H1 (cell line): ENCODE results near the gene GID4. TPM values are rescaled to one million over a fixed set of nuclear protein-coding genes. Genes with fewer than 3 reads are reported as not detected.

Source experiments
- CTCF ChIA-PET: fragments of 300-600 bp; sonication (Branson Sonifier 250); formaldehyde crosslinking; loops from one replicate; lab custom pipeline; 2021; ENCODE audit not compliant: partially characterized antibody; lab: Charles Lee
- POLR2A ChIA-PET: fragments of 300-600 bp; sonication (Branson Sonifier 250); formaldehyde crosslinking; loops from one replicate; lab custom pipeline; 2021; ENCODE audit warnings: inconsistent platforms; ENCODE audit not compliant: partially characterized antibody; lab: Charles Lee
- DNase-seq, 2 experiments: peaks; one replicate each; pipeline versions ENCODE4 v3.0.0 to v3.0.0-alpha.2; 2010 to 2022; ENCODE audit warnings: low spot score in 2 of 2, low read depth in 1 of 2, mixed read lengths in 1 of 2
- FAIRE-seq: peaks from 2 replicates; lab custom pipeline; 2011; peaks lifted over from hg19 to GRCh38; lab: Jason Lieb, UNC
- H2AFZ ChIP-seq: 2 replicates; pipeline ENCODE4 v1.8.1; 2012; ENCODE audit warnings: low read length, inconsistent platforms
- H2AK5ac ChIP-seq: 2 replicates; pipeline ENCODE4 v1.6.1; 2013; ENCODE audit warnings: low read depth, low read length
- H2BK120ac ChIP-seq: replicated peaks from 2 replicates; pipeline ENCODE3; 2013; ENCODE audit warnings: low read depth, low read length, inconsistent platforms
- H2BK12ac ChIP-seq: 2 replicates; pipeline ENCODE4 v1.6.1; 2013; ENCODE audit warnings: low read depth, low read length
- H2BK15ac ChIP-seq: 2 replicates; pipeline ENCODE4 v1.6.1; 2013; ENCODE audit warnings: low read length
- H2BK20ac ChIP-seq: 2 replicates; pipeline ENCODE4 v1.6.1; 2013; ENCODE audit warnings: low read length
- H2BK5ac ChIP-seq: 2 replicates; pipeline ENCODE4 v1.6.1; 2013; ENCODE audit warnings: low read depth, low read length
- H3K14ac ChIP-seq: 2 replicates; pipeline ENCODE4 v1.6.1; 2013; ENCODE audit warnings: inconsistent platforms; ENCODE audit not compliant: insufficient read length
- H3K18ac ChIP-seq: 2 replicates; pipeline ENCODE4 v1.6.1; 2013; ENCODE audit warnings: low read length; ENCODE audit errors: extremely low read depth
- H3K23ac ChIP-seq: 2 replicates; pipeline ENCODE4 v1.6.1; 2013; ENCODE audit warnings: inconsistent platforms; ENCODE audit not compliant: insufficient read length
- H3K23me2 ChIP-seq: 2 replicates; pipeline ENCODE4 v1.6.1; 2013; ENCODE audit warnings: low read depth, low read length
- H3K27ac ChIP-seq: 2 replicates; pipeline ENCODE4 v1.6.1; 2011; ENCODE audit warnings: low read depth, low read length, inconsistent platforms
- H3K27me3 ChIP-seq, 4 experiments: replicated peaks in 1 of 4; 1 replicate in 1 of 4; 2 replicates in 3 of 4; pipeline versions ENCODE4 v1.6.1 to v1.8.1; 2011 to 2013; ENCODE audit warnings: low read length in 3 of 4, mild to moderate bottlenecking in 3 of 4, inconsistent platforms in 2 of 4, mixed read lengths in 2 of 4, moderate library complexity in 1 of 4; ENCODE audit not compliant: control insufficient read depth in 3 of 4, insufficient read depth in 3 of 4; ENCODE audit errors: extremely low read depth in 1 of 4
- H3K36me3 ChIP-seq, 4 experiments: 2 replicates each; pipeline versions ENCODE4 v1.6.1 to v1.8.1; 2011 to 2013; ENCODE audit warnings: mild to moderate bottlenecking in 4 of 4, low read length in 3 of 4, moderate library complexity in 2 of 4, control low read depth in 1 of 4, inconsistent platforms in 1 of 4; ENCODE audit not compliant: insufficient read depth in 4 of 4, control insufficient read depth in 2 of 4
- H3K4ac ChIP-seq: replicated peaks from 2 replicates; pipeline ENCODE3; 2013; ENCODE audit warnings: low read length, low read depth, mixed read lengths, inconsistent platforms; ENCODE audit not compliant: insufficient read length
- H3K4me1 ChIP-seq, 4 experiments: replicated peaks in 1 of 4; 1 replicate in 1 of 4; 2 replicates in 3 of 4; pipeline versions ENCODE4 v1.6.1 to v1.8.1; 2011 to 2013; ENCODE audit warnings: low read length in 3 of 4, inconsistent platforms in 2 of 4, mixed read lengths in 1 of 4; ENCODE audit not compliant: insufficient read depth in 4 of 4, control insufficient read depth in 3 of 4
- H3K4me2 ChIP-seq, 2 experiments: 2 replicates each; pipeline versions ENCODE4 v1.6.1 to v1.8.1; 2011 to 2013; ENCODE audit warnings: low read depth in 2 of 2, low read length in 2 of 2, control low read depth in 1 of 2, inconsistent platforms in 1 of 2, mild to moderate bottlenecking in 1 of 2; ENCODE audit not compliant: insufficient read depth in 1 of 2
- H3K4me3 ChIP-seq, 4 experiments: fragments of 200-600, 300-600 bp in 1 of 4; sonication (generic), shearing (Covaris generic), sonication (Bioruptor Twin) in 1 of 4; 2 replicates each; pipeline versions ENCODE4 v1.5.1 to v1.8.1; 2011 to 2016; ENCODE audit warnings: low read length in 4 of 4, low read depth in 3 of 4, control low read depth in 2 of 4, inconsistent platforms in 2 of 4, mild to moderate bottlenecking in 2 of 4, mixed read lengths in 1 of 4, moderate library complexity in 1 of 4; ENCODE audit not compliant: insufficient read depth in 2 of 4; ENCODE audit errors: extremely low read depth in 1 of 4
- H3K56ac ChIP-seq: replicated peaks from 2 replicates; pipeline ENCODE3; 2013; ENCODE audit warnings: low read depth, mild to moderate bottlenecking, mixed read lengths, low read length, inconsistent platforms; ENCODE audit not compliant: insufficient read length
- H3K79me1 ChIP-seq: 2 replicates; pipeline ENCODE4 v1.6.1; 2013; ENCODE audit warnings: low read depth, low read length, control low read depth
- H3K79me2 ChIP-seq, 2 experiments: 2 replicates each; pipeline versions ENCODE4 v1.6.1 to v1.8.1; 2012 to 2013; ENCODE audit warnings: low read length in 2 of 2, mild to moderate bottlenecking in 2 of 2, inconsistent platforms in 1 of 2; ENCODE audit not compliant: insufficient read depth in 2 of 2, control insufficient read depth in 1 of 2
- H3K9ac ChIP-seq, 4 experiments: replicated peaks in 1 of 4; 1 replicate in 1 of 4; 2 replicates in 3 of 4; pipeline versions ENCODE4 v1.6.1 to v1.8.1; 2011 to 2013; ENCODE audit warnings: low read depth in 3 of 4, low read length in 3 of 4, control low read depth in 2 of 4, mild to moderate bottlenecking in 2 of 4, moderate library complexity in 2 of 4, inconsistent platforms in 1 of 4; ENCODE audit errors: extremely low read depth in 1 of 4
- H3K9me3 ChIP-seq, 2 experiments: 2 replicates each; pipeline versions ENCODE4 v1.6.1 to v1.8.1; 2012 to 2013; ENCODE audit warnings: mild to moderate bottlenecking in 2 of 2, moderate library complexity in 2 of 2, control low read depth in 1 of 2, inconsistent platforms in 1 of 2, low read depth in 1 of 2, low read length in 1 of 2, mixed read lengths in 1 of 2; ENCODE audit not compliant: insufficient read depth in 2 of 2
- H4K20me1 ChIP-seq, 2 experiments: replicated peaks in 1 of 2; 2 replicates each; pipeline versions ENCODE3 to v1.8.1; 2011 to 2013; ENCODE audit warnings: inconsistent platforms in 2 of 2, low read length in 2 of 2, mild to moderate bottlenecking in 1 of 2; ENCODE audit not compliant: insufficient read depth in 2 of 2, control insufficient read depth in 1 of 2
- H4K5ac ChIP-seq: 2 replicates; pipeline ENCODE4 v1.6.1; 2013; ENCODE audit warnings: low read length, low read depth, mixed read lengths, inconsistent platforms; ENCODE audit not compliant: insufficient read length
- H4K8ac ChIP-seq: 2 replicates; pipeline ENCODE4 v1.8.0; 2013; ENCODE audit warnings: mild to moderate bottlenecking, moderate library complexity, low read length, inconsistent platforms; ENCODE audit not compliant: insufficient read depth; ENCODE audit errors: extremely low read depth
- H4K91ac ChIP-seq: replicated peaks from 2 replicates; pipeline ENCODE3; 2013; ENCODE audit warnings: low read length, mixed read lengths, inconsistent platforms; ENCODE audit not compliant: insufficient read length
- EP300 ChIP-seq, 2 experiments: IDR thresholded peaks; 1 replicate in 1 of 2; 2 replicates in 1 of 2; pipeline ENCODE4 v1.6.1; 2011 to 2012; ENCODE audit warnings: low read depth in 2 of 2, low read length in 2 of 2, mild to moderate bottlenecking in 2 of 2, borderline replicate concordance in 1 of 2, inconsistent platforms in 1 of 2, moderate library complexity in 1 of 2
- HDAC6 ChIP-seq: IDR thresholded peaks from one replicate; pipeline ENCODE4 v1.7.1; 2012; ENCODE audit warnings: low read depth, mild to moderate bottlenecking, inconsistent platforms, low read length, moderate library complexity
- JUND ChIP-seq: IDR thresholded peaks from 2 replicates; pipeline ENCODE4 v1.6.1; 2011; ENCODE audit warnings: mild to moderate bottlenecking, improper control_type of control experiment, low read length
- KDM5A ChIP-seq: fragments of 200-600 bp; IDR thresholded peaks from 2 replicates; pipeline ENCODE4 v1.7.1; 2012; ENCODE audit warnings: mild to moderate bottlenecking, low read length, inconsistent platforms, mixed read lengths
- MAFK ChIP-seq: IDR thresholded peaks from 2 replicates; pipeline ENCODE4 v1.6.1; 2012; ENCODE audit warnings: low read depth, mild to moderate bottlenecking, improper control_type of control experiment, low read length
- MAX ChIP-seq: IDR thresholded peaks from 2 replicates; pipeline ENCODE4 v1.6.1; 2012; ENCODE audit warnings: inconsistent platforms
- RFX5 ChIP-seq: IDR thresholded peaks from 2 replicates; pipeline ENCODE4 v1.6.1; 2011; ENCODE audit warnings: low read depth, low read length, improper control_type of control experiment, borderline replicate concordance
- SAP30 ChIP-seq: fragments of 300-600 bp; sonication (generic); IDR thresholded peaks from 2 replicates; pipeline ENCODE4 v1.7.1; 2012; ENCODE audit warnings: low read length, moderate library complexity, mild to moderate bottlenecking, inconsistent platforms; ENCODE audit not compliant: insufficient read depth, insufficient replicate concordance
- SRF ChIP-seq: IDR thresholded peaks from 2 replicates; pipeline ENCODE4 v1.6.1; 2011; ENCODE audit warnings: mild to moderate bottlenecking, low read depth, low read length, moderate library complexity
- SUZ12 ChIP-seq: fragments of 200-600 bp; sonication (generic); IDR thresholded peaks from 2 replicates; pipeline ENCODE4 v1.6.1; 2012; ENCODE audit warnings: mild to moderate bottlenecking, inconsistent platforms, low read length, moderate library complexity, mixed read lengths
- TAF7 ChIP-seq: optimal IDR thresholded peaks from 2 replicates; pipeline ENCODE3; 2011; ENCODE audit warnings: low read depth, mild to moderate bottlenecking, inconsistent platforms, low read length, moderate library complexity, borderline replicate concordance
- TEAD4 ChIP-seq: IDR thresholded peaks from 2 replicates; pipeline ENCODE4 v1.6.1; 2012; ENCODE audit warnings: low read depth, low read length, inconsistent platforms, mixed read lengths
- WGBS, 2 experiments: shearing (Covaris generic) in 1 of 2; methylation state at CpG; one replicate each; pipeline versions ENCODE4 v1.1.6 to v1.1.7; 2013 to 2015; ENCODE audit warnings: low lambda C conversion rate in 2 of 2, mixed read lengths in 2 of 2, inconsistent platforms in 1 of 2, low coverage in 1 of 2, missing lambda C conversion rate in 1 of 2; ENCODE audit not compliant: insufficient replicate concordance in 2 of 2, insufficient coverage in 1 of 2, insufficient read length in 1 of 2; ENCODE audit errors: extremely low coverage in 1 of 2, missing lambda C conversion rate in 1 of 2; 5-methylcytosine and 5-hydroxymethylcytosine counted together
- polyA plus RNA-seq, 7 experiments: library from polyadenylated mRNA; depleted of rRNA in 3 of 7; stranded (reverse) in 5 of 7; unstranded in 2 of 7; fragments of >200 nt in 5 of 7; fragments of 200-250 nt in 2 of 7; gene quantifications; 1 replicate in 5 of 7; 2 replicates in 1 of 7; 4 replicates in 1 of 7; pipeline versions ENCODE4 v1.2.1 to v1.2.3, GENCODE V29; 2011 to 2013; ENCODE audit warnings: missing spikeins in 2 of 7, mixed read lengths in 2 of 7
- total RNA-seq: library from RNA; stranded (reverse); fragmentation: NEBNext Ultra II Directional; extraction: Animal tissue kit (Norgen Biotek cat#: 25700); gene quantifications from 2 replicates; pipeline ENCODE4 v1.2.1, GENCODE V29; 2021

Gene GID4
- total and polyA plus RNA-seq, 2 of the 8 experiments (the other 6 are each of a cell fraction or from before 2014, with no cell fraction given), result 5.6 to 15.0 TPM

- no peak overlapping the region for H3K14ac ChIP-seq
- H3K4me2 ChIP-seq, result no peak overlapping the region
- no peak overlapping the region for H2AFZ ChIP-seq
- no peaks in the 10 kb centered on the region for H3K79me1 ChIP-seq
- ChIA-PET POLR2A (no interaction called here), CTCF (interaction anchor here (0.8 kb wide), 1 partner anchor 152 kb away, joined by 3 read pairs; no protein-coding TSS in a partner anchor)
- no peak overlapping the region for H4K5ac ChIP-seq
- H3K18ac ChIP-seq, result no peak overlapping the region
- no peak overlapping the region for H3K4me3 ChIP-seq
- no peak overlapping the region for H3K56ac ChIP-seq
- peaks cover 2 to 6% (median 5%) of the 10 kb centered on the region in 4 experiments; a peak in 4 of 8 replicates for H3K36me3 ChIP-seq
- no peak overlapping the region for H2BK15ac ChIP-seq
- no peak overlapping the region for H2BK12ac ChIP-seq
- H2BK20ac ChIP-seq, result no peak overlapping the region
- DNase-seq (no peak), FAIRE-seq (no peak)
- no peak overlapping the region for H2BK5ac ChIP-seq
- no peak overlapping the region for H2BK120ac ChIP-seq
- 91% methylated on average over 11 of the region's 11 CpGs; no CpG with 5 or more reads in 1 of the 2 experiments for WGBS, 2 experiments
- H3K4me1 ChIP-seq, result no peaks in the 10 kb centered on the region
- no peak overlapping the region for H4K91ac ChIP-seq
- H3K9me3 ChIP-seq, result no peaks in the 10 kb centered on the region
- no peaks in the 10 kb centered on the region for H4K20me1 ChIP-seq
- H3K4ac ChIP-seq, result no peak overlapping the region
- H4K8ac ChIP-seq, result no peak overlapping the region
- H2AK5ac ChIP-seq, result no peak overlapping the region
- H3K9ac ChIP-seq, result no peak overlapping the region
- H3K23me2 ChIP-seq, result no peaks in the 10 kb centered on the region
- H3K23ac ChIP-seq, result no peak overlapping the region
- no peaks in the 10 kb centered on the region for H3K79me2 ChIP-seq
- no peak overlapping the region for H3K27ac ChIP-seq
- H3K27me3 ChIP-seq, result no peaks in the 10 kb centered on the region
- TF ChIP-seq SAP30 (no peak), MAFK (no peak), MAX (no peak), RFX5 (no peak), JUND (no peak), HDAC6 (no peak), KDM5A (no peak), SUZ12 (no peak), EP300 (IDR thresholded peaks at IDR 0.05; ENCODE audit: borderline replicate concordance in 1 of 2, low read depth in 2 of 2, low read length in 2 of 2) (no peak), TAF7 (no peak), TEAD4 (no peak), SRF (no peak)
These were observed 26.3 kb downstream of the GID4 start for GRCh38 chr17:18065546-18065945.
